ENCODE measurements around the gene LINGO1.

Gene LINGO1

DNA sequence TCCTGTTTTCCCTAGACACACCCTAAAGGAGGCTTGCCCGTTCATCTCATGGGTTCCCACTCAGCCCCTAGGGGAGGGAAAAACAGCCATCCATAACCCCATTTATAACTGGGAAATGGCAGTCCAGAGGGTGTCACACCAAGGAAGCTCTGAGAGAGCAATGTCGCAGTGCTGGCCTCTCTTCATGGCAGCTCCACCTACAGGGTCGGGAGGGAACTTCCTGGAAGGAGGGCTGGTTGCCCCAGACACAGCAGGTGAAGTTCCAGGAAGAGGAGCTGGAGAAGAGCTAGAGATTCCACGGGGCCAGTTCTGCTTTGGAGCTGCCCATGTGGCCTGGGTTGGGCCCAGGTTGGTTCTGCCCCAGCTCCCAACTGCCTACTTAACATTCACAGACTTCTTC lies 22.3 kb upstream of the LINGO1 start:
- DNase-seq: peak; percentile 60

DNA sequence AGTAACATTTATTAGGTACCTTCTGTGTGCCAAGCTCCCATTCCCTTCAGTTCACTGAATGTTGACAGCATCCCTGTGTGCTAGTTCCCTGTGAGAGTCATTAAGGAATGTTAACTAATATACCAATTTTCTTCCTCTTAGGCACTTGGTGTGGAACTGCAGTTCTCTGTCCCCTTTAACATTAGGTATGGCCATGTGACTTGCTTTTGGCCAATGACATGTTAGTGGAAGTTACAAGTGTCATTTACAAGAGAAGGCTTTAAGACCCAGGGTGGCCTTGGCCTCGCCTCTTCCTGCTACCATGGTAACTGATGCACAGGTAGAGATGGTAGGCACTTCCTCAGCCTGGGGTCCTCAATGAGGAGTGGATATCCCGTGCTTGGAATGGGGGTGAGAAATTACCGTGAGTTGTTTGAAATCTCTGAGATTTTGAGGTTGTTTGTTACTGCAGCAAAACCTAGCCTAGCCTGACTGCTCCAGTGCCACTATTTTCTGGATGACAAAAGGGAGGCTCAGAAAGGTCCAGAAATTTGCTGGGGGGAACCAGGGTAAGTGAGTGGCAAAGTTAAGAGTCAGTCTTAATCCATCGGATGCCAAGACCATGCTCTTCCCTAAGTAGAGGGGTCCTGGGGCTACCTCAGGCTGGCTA lies 21.2 kb upstream of the LINGO1 start:
- no peak for DNase-seq

DNA sequence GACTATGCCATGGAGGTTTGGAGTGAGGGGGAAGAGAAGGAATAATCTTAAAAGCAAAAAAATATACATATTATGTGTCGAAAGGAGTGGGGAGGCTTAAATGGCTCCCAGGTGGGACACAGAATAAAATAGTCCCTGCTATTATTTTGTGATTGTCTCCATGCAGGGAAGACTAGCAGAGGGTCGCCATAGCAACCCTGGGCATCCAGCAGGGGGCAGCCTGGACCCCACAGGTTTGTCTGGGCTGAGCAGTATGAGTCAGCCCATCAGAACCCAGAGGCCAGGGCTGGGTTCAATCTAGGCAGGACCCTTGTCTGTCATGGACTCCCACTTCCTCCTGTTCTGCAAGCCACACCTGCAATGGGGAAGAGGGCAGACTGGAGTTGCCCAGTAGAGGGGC lies 17.6 kb upstream of the LINGO1 start:
- DNase-seq: peak; percentile 61

DNA sequence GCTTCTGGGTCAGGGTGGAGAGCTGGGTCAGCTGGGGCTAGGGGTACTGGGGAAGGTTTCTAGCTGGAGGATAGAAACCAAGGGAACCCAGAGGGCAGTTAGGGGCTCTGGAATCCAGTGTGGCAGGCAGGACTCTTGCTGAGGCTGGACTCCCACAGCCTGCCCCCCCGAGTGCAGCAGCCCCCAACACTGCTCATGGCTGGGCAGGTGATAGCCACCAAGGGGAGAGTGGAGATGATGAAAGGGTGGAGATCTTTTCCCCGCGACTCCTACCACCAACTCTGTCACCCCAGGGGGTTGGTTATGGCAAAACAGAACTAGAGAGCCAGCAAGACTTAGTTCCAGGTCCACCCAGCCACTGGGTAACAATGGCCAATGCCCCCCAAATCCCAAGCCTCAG lies 16.9 kb upstream of the LINGO1 start:
- no peak for DNase-seq

DNA sequence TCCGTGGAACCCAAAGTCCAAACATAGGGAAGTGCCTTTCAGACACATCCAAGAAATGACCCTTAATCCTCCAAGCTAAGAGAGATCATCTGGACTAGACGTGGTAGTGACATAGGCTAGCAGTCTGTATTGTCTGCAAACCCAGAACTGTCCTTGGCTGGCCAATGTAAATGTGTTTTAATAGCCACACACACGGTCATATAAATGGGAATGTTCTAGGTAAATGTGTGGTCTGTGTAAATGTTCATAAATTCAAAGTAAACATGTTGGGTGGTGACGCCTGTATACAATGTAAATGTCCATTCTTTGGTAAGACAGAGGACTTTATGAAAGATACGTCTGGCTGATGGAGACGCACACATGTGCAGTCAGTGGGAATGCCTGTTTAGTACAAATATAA lies 16.3 kb upstream of the LINGO1 start:
- no peak for DNase-seq

DNA sequence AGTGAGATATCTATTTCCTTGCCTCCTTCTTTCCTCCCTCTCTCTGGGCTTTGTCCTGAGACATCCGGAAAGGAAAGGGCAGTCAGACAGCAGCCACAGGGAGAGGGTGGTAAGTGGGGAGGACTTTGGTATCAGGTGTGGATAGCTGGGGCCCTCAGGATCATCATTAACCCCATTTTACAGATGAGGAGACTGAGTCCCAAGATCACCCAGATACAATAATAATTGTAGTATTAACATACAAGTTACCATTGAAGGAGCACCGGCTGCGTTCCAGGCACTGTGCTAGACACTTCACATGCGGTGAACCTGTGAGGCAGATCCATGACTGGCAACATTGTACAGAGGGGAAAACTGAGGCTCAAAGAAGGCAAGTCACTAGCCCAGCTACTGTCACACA lies 15.2 kb upstream of the LINGO1 start:
- no peak for DNase-seq

DNA sequence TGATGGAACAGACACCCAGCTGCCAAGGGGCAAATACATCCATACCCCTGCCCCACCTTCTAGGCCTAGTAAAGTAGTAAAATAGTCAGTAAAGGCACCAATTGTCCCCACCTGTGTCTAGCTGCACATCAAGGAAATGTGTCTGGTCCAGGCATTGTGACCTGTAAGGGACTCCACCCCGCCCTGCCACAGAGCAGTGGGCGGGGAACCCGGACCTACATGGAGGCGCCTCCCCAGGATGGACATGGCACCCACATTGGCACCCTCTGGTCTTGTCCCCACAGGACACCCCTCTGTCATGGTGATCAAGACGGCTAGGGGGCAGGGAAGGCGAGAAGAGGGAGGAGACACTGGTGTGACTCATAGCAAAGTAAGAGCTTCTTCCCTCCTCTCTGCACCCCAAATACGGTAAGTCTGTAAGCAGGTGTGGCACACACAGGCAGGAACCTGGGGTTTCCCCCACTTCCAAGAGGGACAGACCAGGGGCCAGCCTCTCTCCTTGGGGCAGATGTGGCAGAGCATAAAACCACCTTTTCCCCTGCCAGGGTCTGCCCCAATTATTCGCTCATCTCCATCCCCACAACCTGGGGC lies 13.5 kb upstream of the LINGO1 start:
- no peak for DNase-seq

DNA sequence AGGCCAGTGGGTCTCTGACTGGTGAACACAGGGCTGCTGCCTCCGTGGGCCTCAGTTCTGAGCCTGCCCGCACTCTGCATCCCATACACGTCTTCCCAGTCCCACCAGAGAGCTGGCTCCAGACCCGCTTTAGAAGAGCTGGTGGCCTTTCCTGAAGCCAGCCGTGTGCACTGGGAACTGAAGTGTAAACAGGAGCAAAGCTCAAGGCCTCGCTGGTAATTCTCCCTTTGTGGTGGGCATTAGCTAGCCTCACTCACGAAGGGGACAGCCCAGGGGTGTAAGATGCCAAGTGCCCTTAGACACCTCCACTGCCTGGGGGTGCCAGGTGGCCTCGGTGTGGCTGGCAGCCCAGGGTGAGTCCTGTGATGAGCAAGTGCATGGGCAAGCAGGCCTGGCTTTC lies 12.9 kb upstream of the LINGO1 start:
- DNase-seq: no peak

DNA sequence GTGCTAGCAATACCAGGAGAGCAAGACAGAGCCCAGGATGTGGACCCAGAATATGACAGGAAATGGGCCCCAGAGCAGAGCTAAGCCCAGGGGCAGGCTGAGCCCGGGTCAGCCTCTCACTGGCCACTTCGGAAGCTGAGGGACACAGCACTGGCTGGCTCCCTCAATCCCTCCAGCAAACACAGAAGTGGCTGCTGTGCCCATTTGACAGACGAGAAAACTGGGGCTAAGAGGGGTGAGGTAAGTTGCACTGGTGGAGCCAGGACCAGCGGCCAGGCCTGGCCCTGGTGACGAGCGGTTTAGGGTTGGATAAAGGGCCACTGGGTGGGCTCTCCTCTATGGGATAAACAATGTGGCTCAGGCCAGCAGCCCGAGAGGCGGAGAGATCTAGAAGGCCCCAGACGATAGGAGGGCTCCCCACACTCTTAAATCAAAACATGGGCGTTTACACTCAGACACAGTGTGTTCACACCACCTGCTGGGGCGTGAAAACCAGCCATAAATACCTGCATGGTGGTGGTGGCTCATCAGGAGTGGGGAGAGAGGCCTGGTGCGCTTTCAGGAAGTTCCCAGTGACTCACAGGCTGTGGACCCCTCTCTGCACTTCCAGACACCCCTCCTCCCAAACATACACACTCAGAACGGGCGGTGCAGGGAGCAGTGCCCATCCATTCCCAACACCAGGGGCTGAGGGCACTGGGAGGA lies 12.0 kb upstream of the LINGO1 start:
- DNase-seq: no peak

DNA sequence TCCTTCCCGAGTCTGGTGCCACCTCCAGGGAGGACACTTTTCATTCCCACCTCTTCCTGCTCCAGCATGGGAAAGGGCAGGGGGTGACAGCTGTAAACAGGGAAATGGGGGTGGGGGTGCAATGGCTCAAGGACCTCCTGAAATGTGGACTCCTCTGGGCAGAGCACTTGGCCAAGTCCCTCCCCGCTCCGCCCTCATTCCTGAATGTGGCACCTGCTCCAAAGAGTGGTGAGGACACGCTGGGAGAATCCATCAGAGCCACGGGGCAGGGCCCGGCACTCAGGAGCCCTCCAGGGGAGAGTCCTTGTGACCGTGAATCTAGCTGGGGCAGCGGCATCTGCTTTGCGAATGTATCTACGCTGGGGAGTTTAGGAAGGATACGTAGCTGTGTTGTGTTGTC lies 11.1 kb upstream of the LINGO1 start:
- no peak for DNase-seq

DNA sequence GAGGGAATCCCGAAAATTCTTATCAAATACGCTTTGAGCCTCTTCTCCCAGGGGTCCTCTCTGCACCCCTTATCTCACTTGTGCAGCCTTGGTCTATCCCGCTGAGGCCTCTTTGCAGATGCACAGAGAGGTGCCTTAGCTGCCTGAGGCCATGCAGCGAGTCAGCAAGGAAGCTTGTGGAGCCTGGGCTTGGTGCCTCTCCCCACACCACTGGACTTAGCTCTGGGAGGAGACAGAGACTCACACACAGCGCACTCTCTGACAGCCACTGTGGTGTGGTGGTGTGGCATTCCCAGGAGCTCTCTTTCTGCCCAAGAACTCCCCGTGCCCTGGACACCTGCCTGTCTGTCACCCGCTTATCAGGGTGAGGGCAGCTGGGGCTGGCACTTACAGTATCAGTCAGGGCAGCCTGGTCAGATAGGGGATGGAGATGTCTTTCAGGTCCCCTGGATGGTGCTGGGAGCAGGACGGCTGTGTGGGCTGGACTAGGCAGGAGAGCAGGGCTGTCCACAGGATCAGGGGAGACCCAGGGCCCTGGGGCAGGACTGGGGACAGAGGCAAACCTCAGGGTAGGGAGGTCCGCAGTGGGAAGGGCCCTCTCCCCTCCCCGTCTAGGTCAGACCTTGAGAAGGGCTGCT lies 10.2 kb upstream of the LINGO1 start:
- DNase-seq: peak; percentile 25

DNA sequence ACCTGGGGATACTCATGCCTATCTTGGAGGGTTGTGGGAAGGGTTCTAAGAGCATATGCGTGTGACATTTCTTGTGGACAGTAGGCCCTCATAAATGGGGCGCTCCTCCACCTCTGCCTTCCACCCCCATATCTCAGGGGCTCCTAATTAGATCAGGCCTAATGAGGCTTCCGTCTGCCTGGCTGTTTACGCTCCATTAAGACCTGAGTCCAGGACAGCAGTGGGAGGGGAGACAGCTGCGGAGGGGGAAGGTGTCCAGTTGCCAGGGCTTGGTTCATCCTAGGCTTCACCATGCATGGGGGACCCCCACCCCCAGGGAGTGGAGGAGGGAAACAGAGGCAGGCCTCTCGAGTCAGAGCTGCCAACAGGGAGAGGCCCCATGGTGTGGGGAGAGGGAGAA lies 9.3 kb upstream of the LINGO1 start:
- DNase-seq: no peak

DNA sequence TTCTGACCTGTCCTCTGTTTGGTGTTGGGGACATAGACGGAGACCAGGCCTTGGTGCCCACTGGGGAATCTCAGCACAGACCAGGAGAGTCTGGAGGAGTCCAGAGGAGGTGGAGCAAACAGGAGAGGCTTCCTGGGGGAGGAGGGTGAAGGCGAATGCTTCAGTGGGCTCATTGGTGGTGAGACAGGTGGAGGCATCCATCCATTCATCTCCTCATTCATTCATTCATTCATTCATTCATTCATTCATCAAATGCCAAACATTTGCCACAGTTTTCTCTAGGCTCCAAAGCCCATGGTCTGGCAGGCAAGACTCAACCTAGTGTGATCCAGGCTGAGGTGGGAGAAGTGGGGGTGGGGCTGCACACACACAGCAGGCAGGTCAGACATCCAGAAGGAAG lies 7.9 kb upstream of the LINGO1 start:
- DNase-seq: no peak

DNA sequence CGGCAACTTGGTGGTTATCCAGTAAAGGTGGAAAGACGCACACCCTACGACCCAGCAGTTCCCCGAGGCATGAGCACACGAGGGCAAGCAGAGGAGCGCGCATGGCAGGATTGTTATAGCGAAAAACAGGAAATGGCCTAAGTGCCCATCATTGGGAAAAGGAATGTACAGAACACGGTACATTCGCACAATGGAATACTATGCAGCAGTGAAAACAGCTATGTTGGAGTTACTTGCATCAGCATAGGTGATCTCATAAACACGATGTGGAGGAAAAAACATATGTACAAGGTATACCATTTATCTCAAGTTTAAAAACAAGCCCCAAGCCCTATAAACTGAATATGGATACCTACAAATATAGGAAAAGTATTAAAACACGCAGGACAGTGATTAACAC lies 6.7 kb upstream of the LINGO1 start:
- DNase-seq: no peak

DNA sequence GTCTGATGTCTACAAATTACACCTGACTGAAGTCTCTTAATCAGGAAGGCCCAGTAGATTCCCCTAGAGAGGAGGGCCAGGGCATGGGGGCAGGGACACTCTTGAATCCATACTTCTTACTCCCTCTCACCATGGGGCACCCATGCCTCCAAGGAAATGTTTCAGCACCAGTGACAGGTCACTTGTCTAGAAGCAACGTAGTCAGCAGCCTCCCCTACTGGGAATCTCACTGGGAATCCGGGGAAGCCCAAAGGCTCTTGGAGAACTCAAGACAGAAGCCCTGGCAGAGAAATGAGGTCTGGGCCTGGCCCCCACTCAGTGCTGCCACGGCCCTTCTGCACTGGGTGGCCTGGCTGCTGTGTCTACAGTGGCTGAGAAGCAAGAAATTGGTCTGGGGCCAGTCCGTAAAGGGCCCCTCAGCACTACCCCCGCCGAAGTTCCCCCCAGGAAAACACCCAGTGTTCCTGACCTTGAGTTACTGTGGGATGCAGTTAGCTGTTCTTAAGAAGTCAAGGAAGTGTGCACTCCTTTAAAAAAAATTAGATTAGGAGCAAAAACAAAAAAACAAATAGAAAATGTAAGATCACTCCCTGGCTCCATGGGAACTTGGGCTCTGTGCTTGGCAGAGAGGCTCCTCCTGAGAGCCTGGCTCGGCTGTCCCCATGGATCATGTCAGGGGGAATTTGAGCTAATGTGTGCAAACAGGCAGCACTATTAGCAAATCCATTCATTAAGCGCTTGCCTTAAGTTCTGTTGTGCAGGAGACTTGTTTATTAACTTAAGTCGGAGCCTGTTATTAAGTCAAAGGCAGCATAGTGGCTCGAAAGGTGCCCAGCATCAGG lies 5.4 kb upstream of the LINGO1 start:
- DNase-seq: no peak

DNA sequence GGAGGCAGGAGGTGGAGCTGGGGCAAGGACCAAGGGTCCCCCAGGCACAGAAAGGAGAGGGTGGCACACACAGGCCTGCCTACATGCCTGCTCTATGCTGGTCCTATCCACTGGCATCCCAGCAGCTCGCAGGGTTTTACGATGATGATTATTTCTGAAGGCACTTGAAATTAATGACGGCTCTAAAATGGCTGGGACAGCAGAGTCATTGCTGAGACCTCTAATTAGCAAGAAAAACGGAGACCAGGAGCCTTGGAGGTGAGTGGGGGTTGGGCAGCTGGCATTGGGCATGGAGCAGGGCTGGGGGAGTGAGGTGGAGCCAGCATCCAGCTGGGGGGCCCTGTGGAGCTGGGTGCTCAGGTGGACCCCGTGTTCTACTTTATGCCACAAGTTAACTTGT lies 3.5 kb upstream of the LINGO1 start:
- no peak for DNase-seq

DNA sequence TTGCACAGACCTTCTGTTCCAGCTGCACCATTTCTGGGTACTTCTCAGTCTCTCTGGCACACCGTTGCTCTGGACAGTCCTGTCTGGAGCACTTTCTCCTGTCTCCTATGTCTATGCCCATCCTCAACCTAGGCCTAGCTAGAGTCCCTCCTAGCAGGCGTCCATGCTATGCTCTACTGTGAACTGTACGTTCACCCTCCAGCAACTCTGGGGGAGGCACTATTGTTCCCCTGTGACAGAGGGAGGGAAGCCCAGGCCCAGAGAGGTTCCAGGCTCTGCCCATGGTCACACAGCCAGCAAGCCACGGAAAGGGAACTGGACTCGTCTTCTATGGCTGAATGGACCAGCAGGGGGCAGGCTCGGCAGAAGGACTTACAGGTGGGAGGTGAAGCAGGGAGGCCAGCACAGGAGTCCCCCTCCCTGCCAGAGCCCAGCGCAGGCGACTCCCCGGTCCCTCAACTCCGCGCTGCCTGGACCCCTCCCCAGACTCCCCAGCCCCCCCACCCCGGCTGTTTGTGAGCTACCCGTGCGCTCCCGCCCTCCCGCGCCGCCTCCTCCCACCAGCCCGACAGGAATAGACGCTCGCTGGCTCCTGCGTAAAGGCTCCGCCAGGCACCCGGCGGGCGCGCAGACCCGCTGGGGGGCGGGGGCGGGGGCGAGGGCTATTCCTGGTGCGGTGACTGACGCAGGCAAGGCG lies 1.7 kb upstream of the LINGO1 start:
- DNase-seq: peak; percentile 82

DNA sequence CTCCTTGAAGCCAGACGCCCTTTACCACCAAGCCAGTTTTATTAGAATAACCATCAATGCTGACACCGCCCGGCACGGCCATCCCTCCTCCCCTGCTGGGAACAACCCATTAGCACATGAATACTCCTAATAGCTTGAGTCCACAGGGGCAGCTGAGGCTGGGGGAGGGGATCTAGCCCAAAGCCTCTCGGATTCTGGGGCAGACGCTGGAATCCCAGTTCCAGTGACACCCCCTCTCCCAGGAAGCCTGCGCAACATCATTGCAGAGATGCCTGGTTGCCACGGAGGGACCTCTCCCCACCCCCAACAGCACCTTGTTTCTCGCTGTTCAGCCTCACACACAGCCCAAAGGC lies 1.2 kb upstream of the LINGO1 start:
- no peak for DNase-seq

DNA sequence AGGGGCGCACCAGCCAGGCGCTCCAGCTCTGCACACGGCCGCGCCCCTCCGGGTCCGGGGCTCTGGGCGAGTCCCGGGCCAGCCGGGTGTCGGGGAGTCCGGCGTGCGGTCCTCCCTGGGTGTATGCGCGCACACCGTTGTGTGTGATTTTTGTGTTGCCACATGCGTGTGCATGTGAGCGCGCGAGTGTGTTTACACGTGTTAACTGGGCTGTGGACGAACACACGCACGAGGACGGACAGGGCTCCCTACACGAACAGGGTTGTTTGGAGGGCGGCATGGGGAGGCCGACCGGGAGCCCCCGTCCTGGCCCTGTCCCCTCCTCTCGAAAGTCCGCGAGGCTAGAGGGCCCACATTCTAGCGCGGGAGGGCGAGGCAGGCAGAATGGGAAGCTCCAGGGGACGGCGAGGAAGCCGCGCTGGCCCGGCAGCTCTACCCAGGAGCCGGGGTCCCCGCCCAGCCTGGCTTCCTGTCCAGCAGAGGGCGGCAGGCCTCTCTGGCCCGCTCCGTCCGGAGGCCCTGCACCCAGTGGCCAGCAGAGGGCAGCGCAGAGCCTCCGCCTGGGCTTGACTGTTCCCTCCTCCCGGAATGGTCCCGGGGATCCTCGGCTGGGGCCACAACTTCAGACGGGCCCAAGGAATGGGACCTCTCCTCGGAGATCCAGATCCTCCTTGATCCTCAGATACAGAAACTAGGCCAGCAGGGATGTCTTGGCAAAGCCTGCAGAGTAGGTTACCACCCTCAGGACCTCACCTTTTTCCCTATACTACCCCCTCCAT lies 611 bp upstream of the LINGO1 start:
- peak; percentile 87 for DNase-seq

DNA sequence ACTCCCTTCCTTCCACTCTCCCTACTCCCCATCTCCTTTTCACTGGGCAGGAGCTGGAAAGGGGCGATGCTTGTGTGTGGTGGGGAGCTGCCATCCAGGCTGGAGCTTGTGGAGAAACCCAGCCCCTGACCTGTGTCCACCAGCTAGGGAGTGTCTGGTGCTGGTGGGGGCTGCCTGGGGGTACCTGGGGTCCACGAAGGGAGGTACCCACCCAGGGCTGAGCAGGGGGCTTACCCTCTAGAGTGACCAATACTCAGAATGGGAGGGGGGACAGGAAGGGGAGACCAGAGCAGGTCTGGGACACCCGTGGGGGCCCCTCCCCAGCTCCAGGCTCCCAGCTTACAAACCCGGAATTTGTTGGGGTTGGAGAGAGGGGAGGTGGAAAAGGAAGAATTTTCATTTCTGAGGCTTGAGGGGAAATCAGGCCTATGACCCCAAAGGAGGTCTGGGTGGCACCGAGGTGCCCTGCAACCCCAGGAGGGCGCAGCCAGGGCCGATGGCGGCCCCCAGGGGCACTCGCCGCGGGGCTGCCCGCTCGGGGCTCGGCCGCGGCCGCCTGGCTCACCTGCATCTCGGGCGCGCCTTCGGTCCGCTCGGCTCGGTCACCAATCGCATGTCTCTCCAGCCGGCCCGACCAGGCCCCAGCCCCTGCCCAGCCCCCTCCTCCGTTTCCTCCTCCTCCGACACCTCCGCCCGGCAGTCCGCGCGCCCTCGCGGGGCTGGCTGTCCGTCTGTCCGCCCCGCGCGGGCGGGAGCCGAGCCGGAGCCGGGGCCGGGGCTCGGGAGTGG lies 773 bp downstream of the LINGO1 start:
- no peak for DNase-seq

Data from hematopoietic multipotent progenitor cell treated with erythropoietin and hydrocortisone succinate and interleukin-3 and kit ligand, for 4 days (in vitro differentiated cells).